Hepatocyte (in vitro differentiated cells): ENCODE measurements around the gene XPO5.
"Not testable (repeated sequence)": the region's sequence is repeated elsewhere in the genome, so short reads cannot be mapped to it uniquely, and the experiment has no call there.

ENCODE experiments used
- EZH2 ChIP-seq: fragments of 200-600 bp; sonication (generic); IDR thresholded peaks from 2 replicates; pipeline ENCODE4 v1.6.1; 2016; ENCODE audit warnings: antibody characterized with exemption, mild to moderate bottlenecking, borderline replicate concordance
- EZH2phosphoT487 ChIP-seq: fragments of 200-600 bp; sonication (generic); IDR thresholded peaks from one replicate; pipeline ENCODE4 v1.6.1; 2018; ENCODE audit warnings: antibody characterized with exemption, mild to moderate bottlenecking, low read depth, moderate library complexity; ENCODE audit not compliant: unreplicated experiment, severe bottlenecking
- TF ChIP-seq, protein P1 (sequence below): fragments of 200-600 bp; sonication (generic); IDR thresholded peaks from 2 replicates; pipeline ENCODE4 v1.5.1; 2016; ENCODE audit warnings: antibody characterized with exemption, mild to moderate bottlenecking; ENCODE audit not compliant: poor library complexity

DNA sequence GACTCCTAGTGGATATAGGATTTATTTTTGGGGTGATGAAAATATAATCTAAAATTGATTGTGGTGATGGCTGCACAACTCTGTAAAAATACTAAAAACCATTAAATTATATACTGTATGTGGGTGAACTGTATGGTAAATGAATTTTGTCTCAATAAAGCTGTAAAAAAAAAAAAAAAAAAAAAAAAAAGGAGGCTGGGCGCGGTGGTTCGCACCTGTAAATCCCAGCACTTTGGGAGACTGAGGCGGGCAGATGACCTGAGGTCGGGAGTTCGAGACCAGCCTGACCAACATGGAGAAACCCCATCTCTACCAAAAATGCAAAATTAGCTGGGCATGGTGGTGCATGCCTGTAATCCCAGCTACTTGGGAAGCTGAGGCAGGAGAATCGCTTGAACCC is 18.2 kb downstream of the XPO5 start:
- TF ChIP-seq, protein P1, sequence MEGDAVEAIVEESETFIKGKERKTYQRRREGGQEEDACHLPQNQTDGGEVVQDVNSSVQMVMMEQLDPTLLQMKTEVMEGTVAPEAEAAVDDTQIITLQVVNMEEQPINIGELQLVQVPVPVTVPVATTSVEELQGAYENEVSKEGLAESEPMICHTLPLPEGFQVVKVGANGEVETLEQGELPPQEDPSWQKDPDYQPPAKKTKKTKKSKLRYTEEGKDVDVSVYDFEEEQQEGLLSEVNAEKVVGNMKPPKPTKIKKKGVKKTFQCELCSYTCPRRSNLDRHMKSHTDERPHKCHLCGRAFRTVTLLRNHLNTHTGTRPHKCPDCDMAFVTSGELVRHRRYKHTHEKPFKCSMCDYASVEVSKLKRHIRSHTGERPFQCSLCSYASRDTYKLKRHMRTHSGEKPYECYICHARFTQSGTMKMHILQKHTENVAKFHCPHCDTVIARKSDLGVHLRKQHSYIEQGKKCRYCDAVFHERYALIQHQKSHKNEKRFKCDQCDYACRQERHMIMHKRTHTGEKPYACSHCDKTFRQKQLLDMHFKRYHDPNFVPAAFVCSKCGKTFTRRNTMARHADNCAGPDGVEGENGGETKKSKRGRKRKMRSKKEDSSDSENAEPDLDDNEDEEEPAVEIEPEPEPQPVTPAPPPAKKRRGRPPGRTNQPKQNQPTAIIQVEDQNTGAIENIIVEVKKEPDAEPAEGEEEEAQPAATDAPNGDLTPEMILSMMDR: not testable (repeated sequence)
- TF ChIP-seq EZH2, EZH2phosphoT487: not testable (repeated sequence)
